Activated CD4-positive, alpha-beta T cell treated with anti-CD3 and anti-CD28 coated beads, Interleukin-10, Interleukin-2, amounts not matched to agents 100 ng/mL and 50 ng/mL, durations not matched to agents 16 hours and 8 hours (primary cell): ENCODE data around the gene NSMCE4A.
A peak's percentile ranks its signal among the peaks of the same experiment; 100 is the strongest.
"Not testable (repeated sequence)": the region's sequence is repeated elsewhere in the genome, so short reads cannot be mapped to it uniquely, and the experiment has no call there.

Experiments
- DNase-seq: peaks from one replicate; pipeline ENCODE4 v3.0.0-alpha.2; 2020

The NSMCE4A gene

DNA sequence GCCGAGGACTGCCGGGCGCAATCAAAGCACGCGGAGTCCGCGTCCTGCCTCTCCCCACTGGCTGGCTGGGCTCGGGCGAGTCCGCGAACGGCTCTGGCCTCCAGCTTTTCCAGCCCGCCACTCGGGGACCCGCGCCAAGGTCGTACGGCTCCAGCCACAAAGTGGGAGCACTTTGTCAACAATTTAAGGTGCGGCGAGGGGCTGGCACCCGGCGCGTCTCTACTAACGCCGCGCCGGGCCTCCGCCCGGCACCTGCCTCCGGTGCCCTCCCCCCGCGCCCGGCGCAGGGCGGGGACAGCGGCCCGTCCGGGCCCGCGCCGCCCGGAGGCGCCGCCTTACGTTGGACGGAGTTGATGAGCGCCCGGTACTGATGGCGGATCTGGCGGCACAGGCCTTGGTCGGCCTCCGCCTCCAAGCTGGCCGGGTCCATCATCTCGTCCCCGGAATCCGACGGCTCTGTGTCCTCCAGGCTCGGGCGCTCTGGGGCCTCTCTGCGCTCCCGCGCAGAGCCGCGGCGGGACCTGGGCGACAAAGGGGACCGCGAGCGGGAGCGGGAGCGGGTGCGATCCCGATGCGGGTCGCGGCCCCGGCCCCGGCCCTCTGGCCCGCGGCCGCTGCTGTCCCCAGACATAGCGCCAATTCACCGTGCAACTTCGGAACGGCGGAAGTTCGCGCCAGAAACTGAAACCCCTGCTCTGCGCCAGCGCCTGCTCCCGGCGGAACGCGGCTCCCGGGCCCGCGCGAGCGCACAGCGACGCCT, at the start of gene NSMCE4A:
NSMCE4A (minus strand) TSS at position 683 of the 760 bp plus-strand sequence; CDS start at position 631, 52 bp downstream.
- peak; percentile 86 for DNase-seq

- DNase-seq: not testable (repeated sequence)
These were observed 48.2 kb upstream of the NSMCE4A start for GRCh38 chr10:122023257-122023656.

GRCh38 chr10:122022276-122022675, 47.3 kb upstream of the NSMCE4A start:
- no peak for DNase-seq

GRCh38 chr10:122021828-122022227, 46.8 kb upstream of the NSMCE4A start:
- no peak for DNase-seq

GRCh38 chr10:122021379-122021778, 46.4 kb upstream of the NSMCE4A start:
- DNase-seq: no peak

DNA sequence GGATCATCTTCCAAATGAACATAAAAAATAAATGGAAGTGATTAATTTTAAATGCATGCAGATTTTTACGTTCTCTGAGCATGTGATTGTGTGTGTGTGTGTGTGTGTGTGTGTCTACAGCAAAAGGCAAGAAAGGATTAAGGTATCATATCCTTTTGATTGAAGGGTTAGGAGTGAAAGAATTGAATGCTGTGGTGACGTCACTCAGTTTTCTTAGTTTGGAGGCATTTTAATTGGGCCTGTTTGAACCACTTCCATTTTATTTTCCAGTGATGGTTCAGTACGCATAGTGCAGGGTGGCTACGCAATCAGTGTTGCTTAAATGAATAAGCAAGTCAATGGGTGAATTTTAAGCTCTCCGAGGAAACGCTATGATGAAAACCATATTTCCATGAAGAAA, 45.2 kb upstream of the NSMCE4A start:
- no peak for DNase-seq

GRCh38 chr10:122019414-122019975, 44.5 kb upstream of the NSMCE4A start:
- no peak for DNase-seq

DNA sequence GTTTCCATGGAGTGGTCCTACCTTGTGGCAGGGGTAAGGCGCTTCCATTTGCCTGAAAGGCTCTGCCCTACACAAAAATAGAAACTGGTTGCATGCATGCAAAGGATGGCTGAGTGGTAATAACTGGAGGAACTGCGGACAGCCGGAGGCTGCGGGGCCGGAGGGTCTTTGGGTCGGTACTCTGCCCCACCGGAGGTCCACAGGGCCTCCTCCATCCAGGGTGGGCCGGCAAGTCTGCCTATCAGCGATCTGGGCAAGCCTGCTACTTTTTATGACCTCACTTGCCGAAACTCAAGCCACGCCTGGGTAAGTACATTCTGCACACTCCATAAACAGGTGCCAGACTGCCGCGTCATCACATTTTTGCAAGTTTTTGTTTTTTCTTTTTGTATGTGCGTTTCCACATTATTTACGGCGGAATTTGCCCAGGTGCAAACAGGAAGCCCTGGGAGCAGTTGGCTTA, 44.0 kb upstream of the NSMCE4A start:
- DNase-seq: no peak

- DNase-seq: no peak
These were observed 43.5 kb upstream of the NSMCE4A start for GRCh38 chr10:122018491-122018890.

GRCh38 chr10:122017926-122018325, 42.9 kb upstream of the NSMCE4A start:
- not testable (repeated sequence) for DNase-seq

GRCh38 chr10:122014652-122015248, 39.7 kb upstream of the NSMCE4A start:
- DNase-seq: no peak

- DNase-seq: no peak
These were observed 38.3 kb upstream of the NSMCE4A start for GRCh38 chr10:122013311-122013780.

DNA sequence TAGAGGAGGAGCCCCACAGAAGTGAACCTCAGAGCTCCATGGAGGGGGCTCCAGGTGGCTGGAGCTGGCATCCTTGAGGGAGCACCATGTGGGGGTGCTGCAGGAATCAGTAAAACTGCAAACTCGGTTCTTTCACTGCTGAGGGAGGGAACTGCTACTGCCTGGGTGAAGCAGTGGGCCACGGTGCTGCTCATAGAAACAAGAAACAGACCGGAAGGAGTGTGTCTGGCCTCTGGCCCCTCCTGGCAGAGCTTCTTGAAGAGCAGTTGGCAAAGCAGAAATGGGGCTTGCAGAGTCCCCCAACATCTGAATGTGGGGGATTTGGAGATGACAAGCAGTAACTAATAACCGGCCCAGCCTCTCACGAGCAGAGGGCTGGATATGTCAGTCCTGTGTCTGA, 37.7 kb upstream of the NSMCE4A start:
- no peak for DNase-seq

- DNase-seq: no peak
These were observed 35.5 kb upstream of the NSMCE4A start for GRCh38 chr10:122010405-122011050.

- DNase-seq: no peak
These were observed 32.4 kb upstream of the NSMCE4A start for GRCh38 chr10:122007415-122007814.

DNA sequence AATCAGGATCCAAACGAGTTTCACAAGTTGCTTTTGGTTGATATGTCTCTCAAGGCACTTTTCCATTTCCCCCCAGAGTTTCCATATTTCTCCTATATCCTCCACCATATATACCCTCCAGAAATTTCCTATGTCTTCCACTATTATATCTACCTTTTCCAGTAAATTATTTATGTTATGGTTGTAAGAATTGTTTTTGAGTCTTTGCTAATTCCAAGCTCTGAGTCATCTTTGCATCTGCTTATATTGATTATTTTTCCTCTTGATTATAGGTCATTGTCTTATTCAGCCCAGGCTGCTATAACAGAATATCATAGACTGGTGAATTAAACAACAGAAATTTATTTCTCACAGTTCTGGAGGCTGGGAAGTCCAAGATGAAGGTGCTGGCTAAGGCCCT, 26.7 kb upstream of the NSMCE4A start:
- DNase-seq: no peak

DNA sequence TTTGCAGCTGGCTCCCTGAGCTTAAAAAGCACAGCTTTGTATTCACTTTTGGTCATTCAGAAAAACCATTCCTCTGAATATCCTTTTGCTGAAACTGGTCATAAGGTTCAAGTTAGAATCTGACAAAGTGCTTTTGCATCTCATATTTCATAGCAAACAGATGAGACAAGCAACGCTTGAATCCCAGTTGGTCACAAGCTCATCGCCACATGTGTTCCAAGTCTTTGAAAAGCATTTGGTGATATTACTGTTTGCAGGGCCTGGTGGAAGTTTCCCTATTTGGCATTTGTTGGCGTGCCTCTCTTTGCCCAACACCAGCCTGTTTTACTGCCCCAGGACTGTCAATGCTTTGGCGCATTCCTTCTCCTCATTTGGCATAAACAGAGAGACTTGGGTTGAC, 24.3 kb upstream of the NSMCE4A start:
- DNase-seq: no peak

GRCh38 chr10:121998462-121998861, 23.4 kb upstream of the NSMCE4A start:
- no peak for DNase-seq

GRCh38 chr10:121994429-121994941, 19.5 kb upstream of the NSMCE4A start:
- no peak for DNase-seq

DNA sequence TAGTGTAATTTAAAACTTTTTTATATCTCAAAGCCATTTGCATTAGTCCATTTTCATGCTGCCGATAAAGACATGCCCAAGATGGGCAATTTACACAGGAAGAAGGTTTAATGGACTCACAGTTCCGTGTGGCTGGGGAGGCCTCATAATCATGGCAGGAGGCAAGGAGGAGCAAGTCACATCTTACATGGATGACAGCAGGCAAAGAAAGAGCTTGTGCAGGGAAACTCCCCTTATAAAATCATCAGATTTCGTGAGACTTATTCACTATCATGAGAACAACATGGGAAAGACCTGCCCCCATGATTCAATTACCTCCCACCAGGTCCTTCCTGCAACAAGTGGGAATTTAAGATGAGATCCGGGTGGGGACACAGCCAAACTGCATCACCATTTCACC, 16.7 kb upstream of the NSMCE4A start:
- not testable (repeated sequence) for DNase-seq

- no peak for DNase-seq
These were observed 15.1 kb upstream of the NSMCE4A start for GRCh38 chr10:121990015-121990677.
